ENCODE data around the gene PRDX1. TPM values are rescaled to one million over a fixed set of nuclear protein-coding genes. Genes with fewer than 3 reads are reported as not detected.

PRDX1 gene
- total and polyA plus RNA-seq, 2 of the 13 experiments (the other 11 are each of a cell fraction or from before 2014, with no cell fraction given) = 761 to 1,898 TPM

DNA sequence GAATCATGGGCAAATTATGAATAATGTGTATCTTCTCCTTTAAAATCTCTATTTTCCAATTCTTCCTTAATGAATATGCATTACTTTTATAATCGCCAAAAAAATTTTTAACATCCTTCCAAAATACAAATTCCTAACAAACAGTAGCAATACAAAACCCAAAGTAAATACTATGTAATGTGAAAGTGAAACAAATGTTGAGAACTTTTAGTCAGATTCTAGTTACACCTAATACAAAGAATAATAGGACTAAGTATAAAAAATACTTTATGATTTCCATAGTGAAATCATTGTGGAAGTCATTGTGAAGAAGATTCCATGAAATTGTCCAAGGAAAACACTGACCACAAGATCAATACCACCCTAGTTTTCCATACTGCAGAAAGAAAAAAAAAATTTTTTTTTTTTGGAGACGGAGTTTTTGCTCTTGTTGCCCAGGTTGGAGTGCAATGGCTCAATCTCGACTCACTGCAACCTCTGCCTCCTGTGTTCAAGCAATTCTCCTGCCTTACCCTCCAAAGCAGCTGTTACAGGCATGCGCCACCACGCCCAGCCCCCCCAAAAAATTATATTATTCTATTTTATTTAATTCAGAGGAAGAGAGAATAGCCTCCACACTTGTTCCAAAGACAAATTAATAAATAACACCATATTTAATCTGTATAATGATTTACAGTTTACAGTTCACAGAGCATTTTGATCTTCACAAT, 42.5 kb downstream of the PRDX1 start:
- BruUV-seq (replicated peaks) = no TSS peak
- no peak for ATAC-seq
- Histone ChIP-seq H3K27ac (ENCODE audit: extremely low read length, insufficient read depth, low read length) (no peak overlapping the region), H3K4me1 (ENCODE audit: insufficient read depth, low read length) (peaks cover 10% of the 10 kb centered on the region; the same call in 1 of the 2 replicates), H3K4me2 (ENCODE audit: low read depth, low read length) (no peak overlapping the region), H2AFZ (ENCODE audit: low read length) (no peak overlapping the region), H3K79me2 (ENCODE audit: insufficient read depth, low read length) (no peaks in the 10 kb centered on the region), H3K36me3 (replicated peaks in 1 of 2; ENCODE audit: control insufficient read depth in 1 of 2, insufficient read depth in 2 of 2, low read length in 2 of 2) (no peaks in the 10 kb centered on the region; a peak in 1 of 5 replicates), H4K20me1 (ENCODE audit: insufficient read depth, low read length) (no peaks in the 10 kb centered on the region), H3K9me3 (ENCODE audit: low read length) (no peaks in the 10 kb centered on the region), H3K4me3 (replicated peaks in 1 of 3; ENCODE audit: insufficient read depth in 1 of 3, low read depth in 2 of 3, low read length in 3 of 3) (no peak overlapping the region), H3K9ac (ENCODE audit: insufficient read depth, low read depth, low read length) (no peak overlapping the region), H3K27me3 (ENCODE audit: control insufficient read depth in 1 of 2, insufficient read depth in 2 of 2, low read length in 2 of 2) (no peaks in the 10 kb centered on the region)
- CTCF ChIA-PET (ENCODE audit: low intra/inter-chr PET ratio, low total read pairs) = no interaction called here
- no peak for TF ChIP-seq ZNF879 (CRISPR knock-in tag; IDR thresholded peaks at IDR 0.05)
- TF ChIP-seq, protein P1, sequence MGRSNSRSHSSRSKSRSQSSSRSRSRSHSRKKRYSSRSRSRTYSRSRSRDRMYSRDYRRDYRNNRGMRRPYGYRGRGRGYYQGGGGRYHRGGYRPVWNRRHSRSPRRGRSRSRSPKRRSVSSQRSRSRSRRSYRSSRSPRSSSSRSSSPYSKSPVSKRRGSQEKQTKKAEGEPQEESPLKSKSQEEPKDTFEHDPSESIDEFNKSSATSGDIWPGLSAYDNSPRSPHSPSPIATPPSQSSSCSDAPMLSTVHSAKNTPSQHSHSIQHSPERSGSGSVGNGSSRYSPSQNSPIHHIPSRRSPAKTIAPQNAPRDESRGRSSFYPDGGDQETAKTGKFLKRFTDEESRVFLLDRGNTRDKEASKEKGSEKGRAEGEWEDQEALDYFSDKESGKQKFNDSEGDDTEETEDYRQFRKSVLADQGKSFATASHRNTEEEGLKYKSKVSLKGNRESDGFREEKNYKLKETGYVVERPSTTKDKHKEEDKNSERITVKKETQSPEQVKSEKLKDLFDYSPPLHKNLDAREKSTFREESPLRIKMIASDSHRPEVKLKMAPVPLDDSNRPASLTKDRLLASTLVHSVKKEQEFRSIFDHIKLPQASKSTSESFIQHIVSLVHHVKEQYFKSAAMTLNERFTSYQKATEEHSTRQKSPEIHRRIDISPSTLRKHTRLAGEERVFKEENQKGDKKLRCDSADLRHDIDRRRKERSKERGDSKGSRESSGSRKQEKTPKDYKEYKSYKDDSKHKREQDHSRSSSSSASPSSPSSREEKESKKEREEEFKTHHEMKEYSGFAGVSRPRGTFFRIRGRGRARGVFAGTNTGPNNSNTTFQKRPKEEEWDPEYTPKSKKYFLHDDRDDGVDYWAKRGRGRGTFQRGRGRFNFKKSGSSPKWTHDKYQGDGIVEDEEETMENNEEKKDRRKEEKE (IDR thresholded peaks at IDR 0.05) = no peak
- TF ChIP-seq, protein P2, sequence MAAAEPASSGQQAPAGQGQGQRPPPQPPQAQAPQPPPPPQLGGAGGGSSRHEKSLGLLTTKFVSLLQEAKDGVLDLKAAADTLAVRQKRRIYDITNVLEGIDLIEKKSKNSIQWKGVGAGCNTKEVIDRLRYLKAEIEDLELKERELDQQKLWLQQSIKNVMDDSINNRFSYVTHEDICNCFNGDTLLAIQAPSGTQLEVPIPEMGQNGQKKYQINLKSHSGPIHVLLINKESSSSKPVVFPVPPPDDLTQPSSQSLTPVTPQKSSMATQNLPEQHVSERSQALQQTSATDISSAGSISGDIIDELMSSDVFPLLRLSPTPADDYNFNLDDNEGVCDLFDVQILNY (CRISPR knock-in tag; conservative IDR thresholded peaks at IDR 0.05) = no peak
- TF ChIP-seq JUNB (CRISPR knock-in tag; IDR thresholded peaks at IDR 0.05; ENCODE audit: borderline replicate concordance) = no peak
- intact Hi-C loops (cut with micrococcal nuclease; ENCODE audit: unreplicated experiment) (no loop called here), in situ Hi-C loops (cut with HindIII; ENCODE audit: extremely low pct_ligation_motif_present, low pct_unique_long_range_greater_than_20kb) (no loop called here)
- FAIRE-seq = no peak
- DNase-seq (ENCODE audit: low spot score) = no peak
- POLR2A ChIA-PET = no interaction called here
- 75% methylated on average over 5 of the region's 5 CpGs for WGBS (ENCODE audit: low lambda C conversion rate)

All from HepG2 (cell line).